Stimulated activated CD4-positive, alpha-beta T cell treated with anti-CD3 and anti-CD28 coated beads, TNF-alpha, amount 100 ng/mL, for 4 hours (primary cell): Measurements from ENCODE around the gene FRZB.
"Not testable (repeated sequence)": the region's sequence is repeated elsewhere in the genome, so short reads cannot be mapped to it uniquely, and the experiment has no call there.

ENCODE experiments used
- DNase-seq, 3 experiments: peaks; one replicate each; pipeline ENCODE4 v3.0.0-alpha.2; 2020; ENCODE audit warnings: low read depth in 3 of 3

Gene FRZB

DNA sequence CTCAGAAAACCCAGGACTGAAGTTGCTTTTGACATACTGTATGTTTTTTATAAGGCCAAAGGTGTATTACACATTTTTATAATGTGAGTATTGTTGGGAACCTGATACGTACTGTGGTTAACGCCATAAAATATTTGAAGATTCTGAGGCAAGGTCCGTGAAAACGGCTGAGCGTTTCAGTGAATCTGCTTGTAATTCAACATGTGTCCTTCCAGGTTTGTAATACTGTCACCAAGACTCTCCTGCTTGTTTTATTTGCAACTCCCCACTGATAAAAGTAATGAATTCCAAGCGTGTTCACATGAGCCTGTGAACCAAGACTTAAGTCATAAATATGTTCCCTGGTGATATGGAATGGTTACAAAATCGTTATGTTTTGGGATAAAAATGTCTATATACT is 23.9 kb upstream of the FRZB start:
- no peak for DNase-seq

DNA sequence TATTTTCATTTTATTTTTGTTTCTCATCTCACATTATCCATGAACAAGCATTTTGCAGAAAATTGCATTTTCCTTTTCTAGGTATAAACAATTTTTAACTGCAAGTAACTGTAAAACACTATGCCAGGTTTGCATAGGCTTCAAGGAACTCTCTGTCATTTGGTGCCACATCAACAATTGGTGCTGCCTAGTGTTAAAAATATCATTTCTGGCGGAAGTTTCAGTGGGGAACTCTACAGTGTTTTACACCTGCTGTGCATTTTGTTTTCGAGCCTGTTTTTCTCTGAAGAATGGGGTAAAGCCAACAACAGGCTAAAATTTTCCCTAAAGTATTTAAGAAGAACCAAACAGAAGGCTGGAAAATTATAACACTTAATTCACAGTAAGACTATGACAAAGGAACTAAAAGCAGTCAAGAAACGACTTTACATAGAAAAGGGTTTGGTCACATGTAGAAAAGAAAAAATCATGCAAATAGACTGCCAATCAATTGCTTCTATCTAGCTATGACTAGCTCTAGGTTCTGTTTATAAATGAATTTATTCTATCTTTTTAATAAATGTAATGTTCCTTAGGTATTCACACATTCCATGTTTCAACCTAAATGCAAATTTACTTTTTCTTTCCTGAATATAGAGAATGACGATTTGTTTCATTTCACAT is 21.4 kb upstream of the FRZB start:
- no peak for DNase-seq

DNA sequence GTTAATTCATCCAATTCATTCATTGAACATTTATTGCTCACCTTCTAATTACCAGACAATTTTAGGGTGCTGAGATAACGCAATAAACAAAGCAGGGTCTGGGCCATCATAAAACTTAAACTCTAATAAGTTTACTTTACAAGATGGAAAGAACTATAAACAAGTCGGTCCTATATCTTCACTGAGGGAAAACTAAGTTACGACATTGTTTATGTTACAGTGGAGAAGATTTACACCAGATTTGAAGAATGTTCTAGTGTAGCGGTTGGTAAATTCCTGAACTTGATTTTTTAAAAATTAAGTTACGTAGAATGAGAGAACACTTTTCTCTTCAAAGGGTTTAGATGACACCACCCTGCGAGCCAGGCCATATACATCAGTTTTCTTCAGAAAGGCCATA is 20.7 kb upstream of the FRZB start:
- DNase-seq: no peak

DNA sequence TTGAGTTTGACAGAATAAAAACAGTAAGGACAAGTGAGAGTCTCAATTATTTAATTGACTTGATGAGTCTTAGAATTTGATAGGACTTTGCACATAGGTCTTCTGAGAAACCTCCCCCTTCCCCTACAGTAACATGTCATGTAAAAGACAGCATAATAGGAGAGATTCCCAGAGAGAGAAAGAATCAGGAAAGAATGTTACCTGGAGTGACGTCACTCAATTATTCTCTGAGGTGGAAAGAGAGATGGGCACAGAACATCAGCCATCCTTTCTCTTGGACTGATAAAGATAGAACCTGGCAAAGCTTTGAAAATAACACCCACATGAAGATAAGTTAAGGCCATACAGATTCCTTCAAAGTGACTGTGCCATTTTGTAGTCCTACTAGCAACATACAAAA is 19.3 kb upstream of the FRZB start:
- no peak for DNase-seq

DNA sequence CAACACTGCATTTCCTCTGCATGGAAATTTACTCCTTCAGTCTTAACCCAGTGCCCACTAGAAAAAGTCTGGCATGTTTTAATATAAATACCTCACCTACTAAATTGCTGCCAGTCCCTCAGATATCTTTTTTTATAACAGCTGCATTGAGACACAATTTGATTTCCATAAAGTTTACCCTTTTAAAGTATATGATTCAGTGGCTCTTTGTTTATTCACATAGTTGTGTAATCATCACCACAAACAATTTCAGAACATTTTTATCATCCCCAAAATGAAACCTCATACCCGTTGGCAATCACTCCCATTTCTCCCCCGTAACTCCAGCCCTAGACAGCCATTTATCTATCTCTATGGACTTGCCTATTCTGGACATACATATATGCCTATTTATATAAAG is 17.0 kb upstream of the FRZB start:
- DNase-seq: no peak

GRCh38 chr2:182880100-182880499 is 13.7 kb upstream of the FRZB start:
- DNase-seq: not testable (repeated sequence)

- not testable (repeated sequence) for DNase-seq
Measured at GRCh38 chr2:182876653-182877052, 10.2 kb upstream of the FRZB start.

DNA sequence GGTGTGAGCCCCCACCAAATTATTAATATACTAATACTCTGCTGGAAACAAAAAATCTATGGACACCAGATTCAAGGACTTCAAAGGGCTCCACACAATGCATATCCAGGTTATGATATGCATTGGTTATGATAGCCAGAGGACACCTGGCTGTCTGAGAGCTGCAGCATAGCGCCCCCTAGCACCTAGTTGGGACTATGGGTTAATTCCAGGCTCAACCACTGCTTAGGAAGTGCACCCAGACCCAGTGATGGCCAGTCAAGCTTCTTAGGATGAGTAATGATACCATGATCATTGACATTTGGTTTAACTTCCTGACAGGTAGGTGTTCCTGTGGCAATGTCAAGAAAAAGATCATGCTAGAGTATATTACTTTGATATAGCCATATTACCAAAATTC is 3.8 kb upstream of the FRZB start:
- DNase-seq: no peak

DNA sequence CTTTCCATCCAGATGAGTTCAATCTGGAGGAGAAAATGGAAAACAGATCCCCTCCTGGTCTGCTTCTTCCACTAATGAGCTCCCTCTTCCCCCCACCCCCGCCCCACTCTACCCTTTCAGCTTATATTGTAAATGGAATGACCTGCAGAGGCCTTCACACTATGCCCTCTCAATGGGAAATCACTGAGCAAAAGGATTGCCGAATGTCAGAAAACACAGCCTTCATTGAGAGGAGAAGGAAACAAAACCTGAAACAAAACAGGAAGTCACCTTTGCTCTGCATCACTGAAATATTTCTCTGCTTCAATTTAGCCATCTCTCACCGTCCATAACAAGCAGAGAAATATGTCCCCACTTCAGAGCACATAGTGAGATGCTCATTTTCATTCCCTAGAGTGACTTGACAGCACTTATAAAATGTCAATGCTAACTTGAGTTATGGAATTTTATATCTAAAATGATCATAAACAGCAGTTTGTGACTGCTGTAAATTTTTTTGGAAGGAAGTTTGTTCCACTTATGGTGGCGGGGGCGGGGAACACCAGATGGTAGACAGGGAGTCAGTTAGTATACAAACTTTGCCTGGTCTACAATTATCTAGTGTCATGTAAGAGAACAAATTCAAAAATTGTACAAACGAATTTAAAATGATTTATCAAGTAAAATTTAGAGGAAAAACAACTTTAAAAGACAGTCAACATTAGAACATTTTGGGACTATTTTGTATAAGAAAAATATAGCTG is 1.8 kb upstream of the FRZB start:
- no peak for DNase-seq

- DNase-seq: no peak
Measured at GRCh38 chr2:182867426-182868053, 1.1 kb upstream of the FRZB start.

DNA sequence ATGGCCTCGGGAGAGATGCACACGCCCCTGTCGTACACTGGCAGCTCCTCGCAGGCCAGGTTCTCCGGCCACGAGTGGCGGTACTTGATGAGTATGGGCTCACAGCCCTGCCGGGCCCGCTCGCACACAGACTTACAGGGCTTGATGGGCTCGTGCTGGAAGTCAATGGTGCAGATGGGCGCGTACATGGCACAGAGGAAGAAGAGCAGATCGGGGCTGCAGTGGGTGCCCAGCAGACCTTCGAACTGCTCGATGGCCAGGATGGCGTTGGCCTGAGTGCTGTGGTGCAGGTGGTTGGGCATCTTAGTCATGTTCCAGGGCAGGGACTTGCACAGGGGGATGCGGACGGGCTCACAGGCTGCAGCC is 359 bp downstream of the FRZB start:
- no peak for DNase-seq

DNA sequence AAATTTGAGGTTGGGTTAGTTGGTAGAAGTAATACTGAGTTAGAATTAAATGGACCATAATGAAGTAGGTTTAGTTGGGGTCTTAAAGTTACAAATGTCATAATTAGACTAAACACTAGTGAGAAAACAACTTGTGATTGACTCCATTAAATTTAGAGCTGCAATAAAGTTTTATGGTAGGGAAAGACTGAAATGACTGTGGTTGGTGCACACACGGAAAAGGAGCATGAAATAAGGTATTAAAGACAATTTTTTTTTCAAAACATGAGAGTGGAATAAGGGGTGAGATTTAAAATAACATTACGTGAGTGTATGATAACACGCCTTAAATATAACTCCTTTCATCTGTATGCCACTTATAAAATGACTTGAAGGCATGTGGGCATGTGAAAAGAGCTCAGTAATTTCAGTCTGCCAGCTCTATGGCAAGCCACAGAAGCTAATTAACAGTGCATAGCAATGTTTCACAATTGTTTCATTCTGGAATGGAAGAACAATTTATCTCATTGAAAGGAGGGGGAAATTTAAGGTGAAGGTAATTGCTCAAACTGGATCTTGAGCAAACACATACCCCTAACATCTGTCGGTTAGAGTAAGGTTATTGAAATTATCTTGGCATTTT is 1.4 kb downstream of the FRZB start:
- DNase-seq: no peak

- DNase-seq: no peak
Measured at GRCh38 chr2:182863642-182864041, 2.8 kb downstream of the FRZB start.

DNA sequence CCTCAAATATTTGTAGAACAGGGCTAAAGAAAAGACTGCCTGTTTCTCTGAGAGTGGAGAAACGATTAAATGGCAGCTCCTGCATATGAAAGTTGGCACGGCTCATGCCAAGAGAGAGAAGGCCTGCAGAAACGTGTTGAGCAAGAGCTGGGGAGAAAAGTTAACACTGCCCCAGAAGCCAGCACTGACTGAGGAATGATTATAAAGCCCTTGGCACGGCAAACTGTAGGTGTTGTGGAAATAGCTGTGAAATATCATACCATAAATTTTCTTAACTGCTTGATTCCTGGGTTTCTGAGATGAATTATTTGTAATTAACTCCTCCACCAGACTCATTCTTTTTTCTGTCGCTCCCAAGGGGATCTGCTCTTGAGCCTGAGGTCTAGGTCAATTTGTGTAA is 4.3 kb downstream of the FRZB start:
- DNase-seq: no peak

DNA sequence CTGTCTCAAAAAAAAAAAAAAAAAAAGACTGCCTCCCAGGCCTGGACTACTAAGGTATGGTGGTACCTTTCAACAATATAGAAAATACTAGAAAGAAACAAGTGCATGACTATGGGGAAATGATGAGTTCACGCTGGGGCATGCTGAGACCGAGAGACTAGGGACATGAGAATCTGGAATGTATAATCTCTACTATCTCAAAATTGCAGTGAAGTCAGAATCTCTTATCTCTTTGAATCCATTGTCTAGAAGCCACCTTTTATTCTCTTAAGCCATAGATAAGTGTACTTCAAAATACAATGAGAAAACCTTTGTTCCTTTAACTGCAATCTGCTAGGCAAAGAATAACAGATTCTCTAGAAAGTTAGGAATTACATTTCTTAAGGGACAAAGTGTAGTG is 5.6 kb downstream of the FRZB start:
- no peak for DNase-seq

- no peak for DNase-seq
Measured at GRCh38 chr2:182858671-182859070, 7.8 kb downstream of the FRZB start.

DNA sequence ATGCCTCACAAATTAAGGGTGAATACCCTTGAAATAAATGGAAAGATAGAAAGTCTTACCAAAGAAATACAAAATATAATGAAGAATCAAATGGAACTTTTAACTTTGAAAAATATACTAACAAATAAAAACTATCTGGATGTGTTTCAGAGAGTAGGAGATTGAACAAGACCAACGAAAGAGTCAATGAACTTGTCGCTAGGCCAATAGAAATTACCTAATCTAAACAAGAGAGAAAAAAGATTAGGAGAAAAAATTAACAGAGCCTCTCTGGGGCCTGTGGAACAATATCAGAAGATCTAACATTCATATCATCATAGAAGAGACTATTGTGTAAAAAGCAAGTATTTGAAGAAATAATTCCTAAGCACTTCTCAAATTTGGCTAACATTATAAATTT is 11.1 kb downstream of the FRZB start:
- DNase-seq: no peak

DNA sequence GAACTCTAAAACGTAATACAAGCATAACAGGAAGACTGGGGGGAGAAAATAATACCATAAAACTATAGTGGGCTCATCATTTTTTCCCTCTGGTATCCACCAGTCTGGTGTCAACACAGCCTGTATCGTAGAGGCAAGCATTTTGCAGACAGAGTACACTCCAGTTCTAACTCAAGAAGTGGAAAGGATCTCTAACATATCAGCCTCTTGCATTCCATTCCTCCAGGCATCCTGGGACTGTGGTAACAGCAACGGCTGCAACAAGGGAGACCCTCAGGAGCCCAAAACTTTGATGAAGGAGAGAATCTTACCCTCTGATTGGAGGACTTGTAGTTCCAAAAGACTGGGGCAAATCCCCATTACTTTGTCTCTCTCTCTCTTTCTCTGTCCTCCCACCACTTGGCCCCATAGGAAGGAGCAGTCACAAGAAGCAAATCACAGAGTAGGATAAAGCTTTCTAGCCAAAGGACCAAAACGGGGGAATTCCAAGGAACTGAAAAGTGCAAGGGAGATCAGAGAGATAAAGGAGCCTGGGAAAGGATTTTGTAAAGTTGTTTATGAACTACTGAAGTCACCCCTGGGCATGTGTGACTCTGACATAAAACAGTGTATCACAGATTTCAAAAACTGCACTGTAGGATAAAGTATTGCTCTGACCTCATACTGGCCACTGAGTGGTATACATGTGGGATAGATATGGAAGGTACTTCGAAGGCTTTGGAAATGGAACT is 11.9 kb downstream of the FRZB start:
- no peak for DNase-seq

GRCh38 chr2:182852801-182853200 is 13.6 kb downstream of the FRZB start:
- no peak for DNase-seq

DNA sequence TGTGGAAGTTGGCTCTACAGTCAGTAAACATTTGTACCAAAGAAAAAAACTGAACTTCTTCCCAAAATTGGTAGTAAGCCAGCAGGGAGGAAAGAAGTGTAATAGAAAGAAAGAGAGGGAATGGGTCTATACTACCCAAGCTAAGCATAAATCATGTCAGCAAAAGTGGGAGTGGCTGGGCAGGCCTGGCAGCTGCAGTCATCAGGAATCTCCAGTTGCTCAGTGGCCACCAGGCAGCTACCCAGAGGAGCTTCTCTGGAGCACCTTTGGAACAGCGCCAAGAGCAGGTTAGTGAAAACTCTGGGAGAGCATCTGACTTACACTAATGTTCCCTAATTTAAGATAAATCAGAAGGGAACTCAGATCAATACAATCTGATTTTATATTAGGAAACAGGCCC is 14.3 kb downstream of the FRZB start:
- DNase-seq: no peak

DNA sequence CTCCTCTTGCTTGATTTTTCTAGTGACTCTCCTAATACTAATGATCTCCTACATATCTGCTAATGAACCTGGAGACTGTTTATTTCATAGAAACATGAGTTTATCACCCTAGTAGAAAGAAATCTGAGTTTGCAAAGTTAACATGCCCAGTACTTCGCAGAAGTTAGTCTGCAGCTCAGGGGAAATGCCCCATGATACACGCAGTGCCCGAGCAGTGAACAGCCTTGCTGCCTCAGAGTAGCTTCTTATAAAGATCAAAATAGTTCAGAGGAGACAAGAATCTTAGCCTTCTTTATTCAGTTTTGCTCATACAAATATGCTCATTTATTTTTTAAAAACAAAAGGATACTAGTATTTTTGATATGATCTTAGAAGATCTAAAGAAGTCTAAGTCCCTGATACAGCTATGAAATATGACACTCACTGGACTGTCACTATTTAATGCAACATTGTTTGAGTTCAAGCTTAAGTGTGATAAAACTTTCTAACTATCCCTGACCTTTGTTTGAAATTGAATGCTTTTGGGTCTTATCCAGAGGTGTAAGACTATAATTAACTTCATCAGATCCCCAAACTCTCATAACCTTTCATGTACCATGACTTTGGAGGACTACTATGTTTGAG is 20.5 kb downstream of the FRZB start:
- DNase-seq: no peak

DNA sequence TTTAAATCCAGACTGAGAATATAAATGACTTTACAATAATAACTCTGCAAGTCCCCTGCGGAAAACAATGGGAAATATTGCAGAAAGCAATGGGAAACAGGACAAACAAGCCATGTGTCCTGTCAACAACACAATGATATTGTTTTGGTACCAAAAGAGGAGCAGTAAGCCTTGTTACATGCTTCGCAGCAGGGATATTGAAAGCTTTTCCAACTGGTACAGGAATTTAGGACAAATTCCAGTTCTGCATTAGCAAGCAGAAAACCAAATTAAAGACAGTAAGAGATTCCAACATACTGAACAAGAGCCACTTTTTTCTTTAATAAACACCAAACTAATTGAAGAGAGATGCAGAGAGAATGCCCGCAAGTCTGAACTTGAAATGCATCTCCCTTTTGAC is 30.0 kb downstream of the FRZB start:
- no peak for DNase-seq
